SK-N-SH treated with all-trans-retinoic acid at 6 μM for 48 hours (cell line): ENCODE results near the gene DCAF7.

Experiments used
- ATAC-seq: fragments of 200-7000 bp; cut with Tn5 transposase; 3 replicates; pipeline ENCODE4 v1.9.1; 2020; ENCODE audit warnings: mild to moderate bottlenecking, moderate library complexity
- ARNTL ChIP-seq: fragments of 450-650 bp; formaldehyde crosslinking; IDR thresholded peaks from 2 replicates; pipeline ENCODE4 v1.5.0; 2020; ENCODE audit warnings: low read depth, mild to moderate bottlenecking, moderate library complexity, borderline replicate concordance
- BACH2 ChIP-seq: fragments of 250-450 bp; sonication (Bioruptor Pico); IDR thresholded peaks from 2 replicates; pipeline ENCODE4 v1.9.0; 2021; ENCODE audit warnings: mild to moderate bottlenecking, borderline replicate concordance
- CREB5 ChIP-seq: fragments of 250-450 bp; sonication (Bioruptor Pico); IDR thresholded peaks from 2 replicates; pipeline ENCODE4 v1.5.1; 2020; ENCODE audit warnings: low read depth, mild to moderate bottlenecking, moderate library complexity
- CSDC2 ChIP-seq: fragments of 250-450 bp; sonication (Bioruptor Pico); IDR thresholded peaks from 2 replicates; pipeline ENCODE4 v1.5.0; 2020; ENCODE audit warnings: mild to moderate bottlenecking, moderate library complexity
- CSRNP3 ChIP-seq: fragments of 250-450 bp; sonication (Bioruptor Pico); IDR thresholded peaks from 2 replicates; pipeline ENCODE4 v1.5.1; 2021; ENCODE audit warnings: mild to moderate bottlenecking, moderate library complexity
- ESRRG ChIP-seq: fragments of 250-450 bp; sonication (Bioruptor Pico); IDR thresholded peaks from 2 replicates; pipeline ENCODE4 v1.6.1; 2021; ENCODE audit warnings: mild to moderate bottlenecking
- GLIS3 ChIP-seq: fragments of 250-450 bp; sonication (Bioruptor Pico); IDR thresholded peaks from 2 replicates; pipeline ENCODE4 v1.5.0; 2020; ENCODE audit warnings: mild to moderate bottlenecking, moderate library complexity
- OSR1 ChIP-seq: fragments of 250-450 bp; sonication (Bioruptor Pico); IDR thresholded peaks from 2 replicates; pipeline ENCODE4 v1.8.0; 2022; ENCODE audit warnings: moderate library complexity, mild to moderate bottlenecking, inconsistent platforms
- PATZ1 ChIP-seq: fragments of 250-450 bp; sonication (Bioruptor Pico); IDR thresholded peaks from 2 replicates; pipeline ENCODE4 v1.8.0; 2020; ENCODE audit warnings: mild to moderate bottlenecking, moderate library complexity, borderline replicate concordance
- POU6F1 ChIP-seq: fragments of 250-450 bp; sonication (Bioruptor Pico); IDR thresholded peaks from 2 replicates; pipeline ENCODE4 v1.8.0; 2021; ENCODE audit warnings: low read depth, mild to moderate bottlenecking, moderate library complexity, borderline replicate concordance
- PPARA ChIP-seq: fragments of 250-450 bp; sonication (Bioruptor Pico); IDR thresholded peaks from 2 replicates; pipeline ENCODE4 v1.5.0; 2020; ENCODE audit warnings: mild to moderate bottlenecking, borderline replicate concordance
- RARB ChIP-seq: fragments of 250-450 bp; sonication (Bioruptor Pico); IDR thresholded peaks from 2 replicates; pipeline ENCODE4 v1.8.0; 2021; ENCODE audit warnings: mild to moderate bottlenecking, moderate library complexity
- SNAI2 ChIP-seq: fragments of 250-450 bp; sonication (Bioruptor Pico); IDR thresholded peaks from 2 replicates; pipeline ENCODE4 v1.5.0; 2020; ENCODE audit warnings: mild to moderate bottlenecking, moderate library complexity
- TCF4 ChIP-seq: fragments of 250-450 bp; sonication (Bioruptor Pico); IDR thresholded peaks from 2 replicates; pipeline ENCODE4 v1.8.0; 2021; ENCODE audit warnings: mild to moderate bottlenecking, moderate library complexity, borderline replicate concordance
- TOX ChIP-seq: fragments of 250-450 bp; sonication (Bioruptor Pico); IDR thresholded peaks from 2 replicates; pipeline ENCODE4 v1.8.0; 2021; ENCODE audit warnings: mild to moderate bottlenecking, moderate library complexity, borderline replicate concordance
- TSHZ2 ChIP-seq: fragments of 250-450 bp; sonication (Bioruptor Pico); IDR thresholded peaks from 2 replicates; pipeline ENCODE4 v1.5.0; 2020; ENCODE audit warnings: mild to moderate bottlenecking, moderate library complexity
- ZFP3 ChIP-seq: fragments of 250-450 bp; sonication (Bioruptor Pico); IDR thresholded peaks from 2 replicates; pipeline ENCODE4 v1.5.0; 2020; ENCODE audit warnings: mild to moderate bottlenecking, moderate library complexity
- ZFP30 ChIP-seq: fragments of 450-650 bp; formaldehyde crosslinking; IDR thresholded peaks from 2 replicates; pipeline ENCODE4 v1.5.0; 2022; ENCODE audit warnings: mild to moderate bottlenecking, moderate library complexity
- ZNF565 ChIP-seq: fragments of 450-650 bp; formaldehyde crosslinking; conservative IDR thresholded peaks from 2 replicates; pipeline ENCODE4 v1.5.0; 2020; ENCODE audit warnings: low read depth, mild to moderate bottlenecking, moderate library complexity
- ZNF70 ChIP-seq: fragments of 450-650 bp; formaldehyde crosslinking; IDR thresholded peaks from 2 replicates; pipeline ENCODE4 v1.5.0; 2020; ENCODE audit warnings: mild to moderate bottlenecking, moderate library complexity
- ZNF8 ChIP-seq: fragments of 450-650 bp; formaldehyde crosslinking; IDR thresholded peaks from 2 replicates; pipeline ENCODE4 v1.5.0; 2020; ENCODE audit warnings: mild to moderate bottlenecking, moderate library complexity

The DCAF7 gene

GRCh38 chr17:63635787-63636186 is 85.5 kb downstream of the DCAF7 start:
- ATAC-seq: no peak
- no peak for TF ChIP-seq TSHZ2 (CRISPR knock-in tag)
- TF ChIP-seq CSDC2 (CRISPR knock-in tag): no peak
- no peak for TF ChIP-seq RARB (CRISPR knock-in tag)
- no peak for TF ChIP-seq CSRNP3 (CRISPR knock-in tag)
- no peak for TF ChIP-seq SNAI2 (CRISPR knock-in tag)
- TF ChIP-seq ZFP3 (CRISPR knock-in tag): no peak
- no peak for TF ChIP-seq CREB5
- no peak for TF ChIP-seq ARNTL
- TF ChIP-seq ZNF565: no peak
- no peak for TF ChIP-seq PATZ1 (CRISPR knock-in tag)
- TF ChIP-seq TOX (CRISPR knock-in tag): no peak
- no peak for TF ChIP-seq PPARA (CRISPR knock-in tag)
- no peak for TF ChIP-seq POU6F1
- TF ChIP-seq ESRRG (CRISPR knock-in tag): no peak
- no peak for TF ChIP-seq OSR1 (CRISPR knock-in tag)
- TF ChIP-seq, all 23 proteins: peak for 0

- no peak for TF ChIP-seq ZFP3 (CRISPR knock-in tag)
- TF ChIP-seq ZNF70 (CRISPR knock-in tag): no peak
- TF ChIP-seq ARNTL: no peak
- TF ChIP-seq CREB5: no peak
- no peak for TF ChIP-seq GLIS3
- no peak for TF ChIP-seq PATZ1 (CRISPR knock-in tag)
- TF ChIP-seq PPARA (CRISPR knock-in tag): no peak
- TF ChIP-seq ZFP30 (CRISPR knock-in tag): no peak
- no peak for TF ChIP-seq ZNF8 (CRISPR knock-in tag)
- TF ChIP-seq TCF4 (CRISPR knock-in tag): no peak
- no peak for TF ChIP-seq ESRRG (CRISPR knock-in tag)
- TF ChIP-seq OSR1 (CRISPR knock-in tag): no peak
- no peak for TF ChIP-seq BACH2 (CRISPR knock-in tag)
- TF ChIP-seq CSRNP3 (CRISPR knock-in tag): no peak
- no peak for TF ChIP-seq CSDC2 (CRISPR knock-in tag)
- no peak for TF ChIP-seq ZNF565
- ATAC-seq: no peak
Measured at GRCh38 chr17:63639125-63639524, 88.8 kb downstream of the DCAF7 start.
